Activated CD4-positive, alpha-beta T cell treated with anti-CD3 and anti-CD28 coated beads, Interleukin-2, amount 10 ng/mL, durations not matched to agents 7 days and 5 days (primary cell): ENCODE results near the gene SEC31A. TPM values are rescaled to one million over a fixed set of nuclear protein-coding genes. Genes with fewer than 3 reads are reported as not detected.

ENCODE experiments used
- CTCF ChIA-PET: fragments of 350-600 bp; sonication (Branson Sonifier 250); formaldehyde crosslinking; loops from one replicate; lab custom pipeline; 2021; ENCODE audit warnings: antibody characterized with exemption; lab: Charles Lee
- POLR2A ChIA-PET: fragments of 350-600 bp; sonication (Branson Sonifier 250); formaldehyde crosslinking; loops from one replicate; lab custom pipeline; 2021; ENCODE audit warnings: antibody characterized with exemption; lab: Charles Lee
- DNase-seq: peaks from one replicate; pipeline ENCODE4 v3.0.0-alpha.2; 2020
- H3K27ac Mint-ChIP-seq: one replicate; pipeline ENCODE4 v1.8.0; 2021; ENCODE audit warnings: mild to moderate bottlenecking, moderate library complexity, mixed read lengths
- H3K27me3 Mint-ChIP-seq: one replicate; pipeline ENCODE4 v1.8.0; 2021; ENCODE audit warnings: mixed read lengths
- H3K36me3 Mint-ChIP-seq: one replicate; pipeline ENCODE4 v1.8.0; 2021; ENCODE audit warnings: low read depth, mixed read lengths
- H3K4me1 Mint-ChIP-seq: one replicate; pipeline ENCODE4 v1.8.0; 2021; ENCODE audit warnings: mixed read lengths
- H3K4me3 Mint-ChIP-seq: one replicate; pipeline ENCODE4 v1.8.0; 2021; ENCODE audit warnings: mild to moderate bottlenecking, moderate library complexity, mixed read lengths
- H3K9me3 Mint-ChIP-seq: one replicate; pipeline ENCODE4 v1.8.0; 2021; ENCODE audit warnings: mixed read lengths
- total RNA-seq, 2 experiments: library from RNA; stranded (reverse); gene quantifications; one replicate each; pipeline ENCODE4 v1.2.3, GENCODE V29; 2021

SEC31A gene
- total RNA-seq, 2 experiments from 2014 or later, result 131 to 154 TPM

- peaks cover 16% of the 10 kb centered on the region for H3K4me1 Mint-ChIP-seq
- no peaks in the 10 kb centered on the region for H3K9me3 Mint-ChIP-seq
- peak within 1 kb of the TSS; percentile 22 for H3K27ac Mint-ChIP-seq
- H3K27me3 Mint-ChIP-seq, result peaks cover 64% of the 10 kb centered on the region
- peak; percentile 57 for DNase-seq
- no peaks in the 10 kb centered on the region for H3K36me3 Mint-ChIP-seq
- ChIA-PET CTCF (no interaction called here), POLR2A (no interaction called here)
- H3K4me3 Mint-ChIP-seq, result peak within 1 kb of the TSS; percentile 77
These were observed 92.6 kb downstream of the SEC31A start, which contains the start of gene SCD5 for GRCh38 chr4:82798168-82799005. Gene SCD5, minus strand, starts transcription at chr4:82798796. Its CDS starts 259 bp downstream, at chr4:82798537.

GRCh38 chr4:82797405-82798111 lies 93.4 kb downstream of the SEC31A start:
- no peak for DNase-seq
- POLR2A ChIA-PET, result no interaction called here
- H3K27ac Mint-ChIP-seq, result no peak overlapping the region
- peaks cover 66% of the 10 kb centered on the region for H3K27me3 Mint-ChIP-seq
- H3K9me3 Mint-ChIP-seq, result no peaks in the 10 kb centered on the region
- H3K4me3 Mint-ChIP-seq, result peak overlapping the region; percentile 63
- H3K36me3 Mint-ChIP-seq, result no peaks in the 10 kb centered on the region
- H3K4me1 Mint-ChIP-seq, result peaks cover 16% of the 10 kb centered on the region
- CTCF ChIA-PET, result interaction anchor here (1.1 kb wide), 1 partner anchor 17 kb away, joined by 6 read pairs; no protein-coding TSS in a partner anchor

GRCh38 chr4:82797040-82797404 lies 93.9 kb downstream of the SEC31A start:
- Mint-ChIP-seq H3K9me3 (no peaks in the 10 kb centered on the region), H3K4me1 (peaks cover 16% of the 10 kb centered on the region), H3K4me3 (peak overlapping the region; percentile 63), H3K27ac (no peak overlapping the region), H3K27me3 (peaks cover 61% of the 10 kb centered on the region), H3K36me3 (no peaks in the 10 kb centered on the region)
- CTCF ChIA-PET, result interaction anchor here (1.1 kb wide), 1 partner anchor 16 kb away, joined by 6 read pairs; no protein-coding TSS in a partner anchor
- POLR2A ChIA-PET, result no interaction called here
- DNase-seq, result no peak

- H3K27ac Mint-ChIP-seq, result no peak overlapping the region
- peaks cover 7% of the 10 kb centered on the region for H3K4me1 Mint-ChIP-seq
- DNase-seq, result no peak
- H3K4me3 Mint-ChIP-seq, result no peak overlapping the region
- POLR2A ChIA-PET, result no interaction called here
- H3K36me3 Mint-ChIP-seq, result no peaks in the 10 kb centered on the region
- CTCF ChIA-PET, result no interaction called here
- peaks cover 39% of the 10 kb centered on the region for H3K27me3 Mint-ChIP-seq
- H3K9me3 Mint-ChIP-seq, result no peaks in the 10 kb centered on the region
These were observed 97.9 kb downstream of the SEC31A start for GRCh38 chr4:82792912-82793649.

- H3K4me1 Mint-ChIP-seq, result no peaks in the 10 kb centered on the region
- no peaks in the 10 kb centered on the region for H3K36me3 Mint-ChIP-seq
- no peak for DNase-seq
- no peaks in the 10 kb centered on the region for H3K9me3 Mint-ChIP-seq
- H3K27me3 Mint-ChIP-seq, result peaks cover 23% of the 10 kb centered on the region
- H3K4me3 Mint-ChIP-seq, result no peak overlapping the region
- POLR2A ChIA-PET, result no interaction called here
- CTCF ChIA-PET, result interaction anchor here (0.6 to 0.7 kb wide), 3 partner anchors 27 to 532 kb away, joined by 3 to 4 read pairs (median 4); no protein-coding TSS in a partner anchor
- no peak overlapping the region for H3K27ac Mint-ChIP-seq
These were observed 99.8 kb downstream of the SEC31A start for GRCh38 chr4:82791179-82791578.

- no peaks in the 10 kb centered on the region for H3K9me3 Mint-ChIP-seq
- ChIA-PET CTCF (no interaction called here), POLR2A (no interaction called here)
- H3K27me3 Mint-ChIP-seq, result peaks cover 23% of the 10 kb centered on the region
- no peak overlapping the region for H3K27ac Mint-ChIP-seq
- H3K36me3 Mint-ChIP-seq, result no peaks in the 10 kb centered on the region
- no peak overlapping the region for H3K4me3 Mint-ChIP-seq
- DNase-seq, result no peak
- H3K4me1 Mint-ChIP-seq, result no peaks in the 10 kb centered on the region
These were observed 100.8 kb downstream of the SEC31A start for GRCh38 chr4:82790060-82790660.

- Mint-ChIP-seq H3K27me3 (peaks cover 25% of the 10 kb centered on the region), H3K27ac (no peak overlapping the region), H3K4me3 (no peak overlapping the region), H3K9me3 (no peaks in the 10 kb centered on the region), H3K36me3 (no peaks in the 10 kb centered on the region), H3K4me1 (no peaks in the 10 kb centered on the region)
- ChIA-PET CTCF (no interaction called here), POLR2A (no interaction called here)
- no peak for DNase-seq
These were observed 101.8 kb downstream of the SEC31A start for GRCh38 chr4:82789025-82789776.

GRCh38 chr4:82787342-82787741 lies 103.6 kb downstream of the SEC31A start:
- Mint-ChIP-seq H3K36me3 (no peaks in the 10 kb centered on the region), H3K4me3 (no peak overlapping the region), H3K4me1 (no peaks in the 10 kb centered on the region), H3K27ac (no peak overlapping the region), H3K27me3 (peaks cover 17% of the 10 kb centered on the region), H3K9me3 (no peaks in the 10 kb centered on the region)
- no peak for DNase-seq
- ChIA-PET POLR2A (no interaction called here), CTCF (no interaction called here)

- CTCF ChIA-PET, result no interaction called here
- POLR2A ChIA-PET, result no interaction called here
- DNase-seq, result no peak
These were observed 104.1 kb downstream of the SEC31A start for GRCh38 chr4:82786828-82787227.

GRCh38 chr4:82785611-82786400 lies 105.1 kb downstream of the SEC31A start:
- Mint-ChIP-seq H3K9me3 (no peaks in the 10 kb centered on the region), H3K4me3 (no peak overlapping the region), H3K4me1 (no peaks in the 10 kb centered on the region), H3K27me3 (peaks cover 17% of the 10 kb centered on the region), H3K27ac (no peak overlapping the region), H3K36me3 (no peaks in the 10 kb centered on the region)
- POLR2A ChIA-PET, result no interaction called here
- CTCF ChIA-PET, result no interaction called here
- no peak for DNase-seq

More at GRCh38 chr4:82786828-82787227, 104.1 kb downstream of the SEC31A start:
- Mint-ChIP-seq H3K36me3 (no peaks in the 10 kb centered on the region), H3K27me3 (peaks cover 17% of the 10 kb centered on the region), H3K27ac (no peak overlapping the region), H3K4me1 (no peaks in the 10 kb centered on the region), H3K9me3 (no peaks in the 10 kb centered on the region), H3K4me3 (no peak overlapping the region)
